GM03348 (cell line): ENCODE data around the gene UNC80.

Experiments used
- DNase-seq: peaks from one replicate; pipeline ENCODE4 v3.0.0; 2012; ENCODE audit warnings: low spot score

Gene UNC80

GRCh38 chr2:209806318-209806717 is 34.7 kb downstream of the UNC80 start:
- no peak for DNase-seq

- no peak for DNase-seq
Measured at GRCh38 chr2:209808521-209808920, 36.9 kb downstream of the UNC80 start.

- no peak for DNase-seq
Measured at GRCh38 chr2:209809256-209809655, 37.6 kb downstream of the UNC80 start.

GRCh38 chr2:209817844-209818271 is 46.2 kb downstream of the UNC80 start:
- DNase-seq: no peak

- no peak for DNase-seq
Measured at GRCh38 chr2:209818939-209819338, 47.3 kb downstream of the UNC80 start.

- no peak for DNase-seq
Measured at GRCh38 chr2:209821806-209822205, 50.2 kb downstream of the UNC80 start.

- no peak for DNase-seq
Measured at GRCh38 chr2:209823484-209823883, 51.9 kb downstream of the UNC80 start.

- no peak for DNase-seq
Measured at GRCh38 chr2:209824391-209824790, 52.8 kb downstream of the UNC80 start.

- no peak for DNase-seq
Measured at GRCh38 chr2:209830722-209831465, 59.3 kb downstream of the UNC80 start.

GRCh38 chr2:209834767-209835166 is 63.1 kb downstream of the UNC80 start:
- DNase-seq: no peak

GRCh38 chr2:209840434-209840833 is 68.8 kb downstream of the UNC80 start:
- no peak for DNase-seq

GRCh38 chr2:209845666-209846065 is 74.0 kb downstream of the UNC80 start:
- no peak for DNase-seq

GRCh38 chr2:209864716-209865295 is 93.2 kb downstream of the UNC80 start:
- no peak for DNase-seq

- no peak for DNase-seq
Measured at GRCh38 chr2:209868271-209868994, 96.8 kb downstream of the UNC80 start.

GRCh38 chr2:209870067-209870466 is 98.4 kb downstream of the UNC80 start:
- DNase-seq: no peak

GRCh38 chr2:209872675-209873074 is 101.0 kb downstream of the UNC80 start:
- DNase-seq: no peak

GRCh38 chr2:209875270-209875669 is 103.6 kb downstream of the UNC80 start:
- DNase-seq: no peak

- DNase-seq: no peak
Measured at GRCh38 chr2:209876211-209876610, 104.6 kb downstream of the UNC80 start.

- no peak for DNase-seq
Measured at GRCh38 chr2:209878701-209879100, 107.1 kb downstream of the UNC80 start.

- DNase-seq: no peak
Measured at GRCh38 chr2:209900638-209901037, 129.0 kb downstream of the UNC80 start.

- DNase-seq: no peak
Measured at GRCh38 chr2:209901172-209901571, 129.5 kb downstream of the UNC80 start.

GRCh38 chr2:209905691-209906090 is 134.1 kb downstream of the UNC80 start:
- no peak for DNase-seq

GRCh38 chr2:209907746-209908145 is 136.1 kb downstream of the UNC80 start:
- DNase-seq: no peak
